Kidney (tissue), 14 donors: ENCODE measurements around the gene RFX8. TPM values are rescaled to one million over a fixed set of nuclear protein-coding genes. Genes with fewer than 3 reads are reported as not detected.

Source experiments
- DNase-seq, 5 donors: peaks; one replicate each; pipeline ENCODE4 v3.0.0-alpha.2; 2013 to 2020
- FAIRE-seq: peaks from 2 replicates; lab custom pipeline; 2012; peaks lifted over from hg19 to GRCh38; lab: Jason Lieb, UNC
- H3K27ac ChIP-seq, 2 donors: one replicate each; pipeline ENCODE4 v1.7.0; 2013; ENCODE audit warnings: low read depth in 2 of 2, low read length in 2 of 2, inconsistent platforms in 1 of 2
- H3K27me3 ChIP-seq: one replicate; pipeline ENCODE4 v1.7.1; 2013; ENCODE audit warnings: low read length, inconsistent platforms; ENCODE audit not compliant: control insufficient read depth, insufficient read depth
- H3K36me3 ChIP-seq, 3 donors: one replicate each; pipeline versions ENCODE4 v1.7.0 to v1.7.1; 2013; ENCODE audit warnings: low read length in 3 of 3, control low read depth in 1 of 3, inconsistent platforms in 1 of 3; ENCODE audit not compliant: insufficient read depth in 3 of 3, control insufficient read depth in 2 of 3
- H3K4me1 ChIP-seq, 3 donors: one replicate each; pipeline versions ENCODE4 v1.7.0 to v1.7.1; 2013; ENCODE audit warnings: low read length in 3 of 3, inconsistent platforms in 1 of 3, low read depth in 1 of 3; ENCODE audit not compliant: control insufficient read depth in 2 of 3, insufficient read depth in 2 of 3
- H3K4me3 ChIP-seq, 3 donors: one replicate each; pipeline versions ENCODE4 v1.7.0 to v1.8.1; 2013; ENCODE audit warnings: low read length in 3 of 3, control low read depth in 1 of 3, inconsistent platforms in 1 of 3
- H3K9ac ChIP-seq, 3 donors: one replicate each; pipeline versions ENCODE4 v1.7.0 to v1.7.1; 2013; ENCODE audit warnings: low read length in 3 of 3, control low read depth in 1 of 3, inconsistent platforms in 1 of 3
- H3K9me3 ChIP-seq, 3 donors: one replicate each; pipeline versions ENCODE4 v1.7.0 to v1.7.1; 2013; ENCODE audit warnings: low read length in 3 of 3, control low read depth in 1 of 3, inconsistent platforms in 1 of 3; ENCODE audit not compliant: control insufficient read depth in 2 of 3, insufficient read depth in 1 of 3
- CTCF ChIP-seq: IDR thresholded peaks from 3 replicates; pipeline ENCODE4 v1.5.1; 2012; ENCODE audit warnings: mild to moderate bottlenecking, moderate library complexity, borderline replicate concordance; ENCODE audit not compliant: insufficient read depth; ENCODE audit errors: extremely low read depth
- intact Hi-C: fragments of 100-400 bp; cut with DNase I; formaldehyde crosslinking; loops from one replicate; pipeline ENCODE4 v1.11.1; 2022
- polyA plus RNA-seq: library from polyadenylated mRNA; stranded (reverse); fragments of 350-450 nt; fragmentation: Illumina TruSeq; extraction: RNeasy Lipid Tissue Mini Kit (QIAGEN cat#74804); gene quantifications from one replicate; pipeline ENCODE4 v1.2.3, GENCODE V29; 2014; ENCODE audit warnings: low read depth, low replicate concordance; ENCODE audit not compliant: insufficient read depth
- total RNA-seq: library from RNA; stranded (reverse); fragmentation: NEBNext Ultra II Directional; extraction: Animal tissue kit (Norgen Biotek cat#: 25700); gene quantifications from one replicate; pipeline ENCODE4 v1.2.1, GENCODE V29; 2021
- donor health status: control.
- donor health status: control.
- donor health status: control.
- donor health status: control.
- donor health status: control.
- donor health status: DM: yes; HTN: yes; CAD: no.
- donor health status: Normal renal cell carcinoma (clear cell type).

The RFX8 gene
- total and polyA plus RNA-seq, 2 donors from 2014 or later, result 0.28 TPM; not detected in 1

- H3K9ac ChIP-seq, result no peak overlapping the region
- H3K4me1 ChIP-seq, result no peaks in the 10 kb centered on the region
- no peak overlapping the region for H3K4me3 ChIP-seq
- H3K9me3 ChIP-seq, result no peaks in the 10 kb centered on the region
- H3K27ac ChIP-seq, result no peak overlapping the region
- no peaks in the 10 kb centered on the region for H3K36me3 ChIP-seq
- no peak for TF ChIP-seq CTCF
- H3K27me3 ChIP-seq, result no peaks in the 10 kb centered on the region
- intact Hi-C loops, result no loop called here
- FAIRE-seq (no peak), DNase-seq (no peak)
Measured at GRCh38 chr2:101371636-101372035, 103.3 kb downstream of the RFX8 start.

GRCh38 chr2:101369100-101369499 is 105.8 kb downstream of the RFX8 start:
- intact Hi-C loops, result no loop called here
- no peak for FAIRE-seq
- no peak for TF ChIP-seq CTCF

GRCh38 chr2:101368376-101368775 is 106.5 kb downstream of the RFX8 start:
- Histone ChIP-seq H3K36me3 (no peaks in the 10 kb centered on the region), H3K4me3 (no peak overlapping the region), H3K27me3 (no peaks in the 10 kb centered on the region), H3K9me3 (no peaks in the 10 kb centered on the region), H3K9ac (no peak overlapping the region), H3K4me1 (no peaks in the 10 kb centered on the region), H3K27ac (no peak overlapping the region)
- DNase-seq (no peak), FAIRE-seq (no peak)
- intact Hi-C loops, result no loop called here
- no peak for TF ChIP-seq CTCF

More at GRCh38 chr2:101369100-101369499, 105.8 kb downstream of the RFX8 start:
- Histone ChIP-seq H3K27ac (no peak overlapping the region), H3K27me3 (no peaks in the 10 kb centered on the region), H3K4me1 (no peaks in the 10 kb centered on the region), H3K4me3 (no peak overlapping the region), H3K9ac (no peak overlapping the region), H3K9me3 (no peaks in the 10 kb centered on the region), H3K36me3 (no peaks in the 10 kb centered on the region)
- DNase-seq, result no peak

GRCh38 chr2:101367508-101367907 is 107.4 kb downstream of the RFX8 start:
- DNase-seq (no peak), FAIRE-seq (no peak)
- H3K9me3 ChIP-seq, result no peaks in the 10 kb centered on the region
- H3K27me3 ChIP-seq, result no peaks in the 10 kb centered on the region
- H3K4me3 ChIP-seq, result no peak overlapping the region
- H3K27ac ChIP-seq, result no peak overlapping the region
- H3K4me1 ChIP-seq, result no peaks in the 10 kb centered on the region
- no peak for TF ChIP-seq CTCF
- H3K36me3 ChIP-seq, result no peaks in the 10 kb centered on the region
- H3K9ac ChIP-seq, result no peak overlapping the region
- intact Hi-C loops, result no loop called here
